ENCODE data around the gene PAN3. TPM values are rescaled to one million over a fixed set of nuclear protein-coding genes. Genes with fewer than 3 reads are reported as not detected.
"Not testable (repeated sequence)": the region's sequence is repeated elsewhere in the genome, so short reads cannot be mapped to it uniquely, and the experiment has no call there.

Gene PAN3
- total RNA-seq, 1 experiment from 2014 or later = 37.5 TPM

- H3K4me1 ChIP-seq = no peaks in the 10 kb centered on the region
- TF ChIP-seq CTCF (IDR thresholded peaks at IDR 0.05; ENCODE audit: insufficient read depth in 1 of 2, low read depth in 1 of 2, low read length in 1 of 2, severe bottlenecking in 1 of 2, unreplicated experiment in 1 of 2) = no peak
- ChIA-PET POLR2A (no interaction called here), CTCF (no interaction called here)
- H3K36me3 ChIP-seq (ENCODE audit: control insufficient read depth, insufficient read depth, low read length) = no peaks in the 10 kb centered on the region
- Mint-ChIP-seq H3K27me3 (ENCODE audit: insufficient read depth, unreplicated experiment) (peaks cover 33% of the 10 kb centered on the region), H3K27ac (ENCODE audit: unreplicated experiment) (no peak overlapping the region), H3K9me3 (ENCODE audit: unreplicated experiment) (no peaks in the 10 kb centered on the region), H3K4me3 (ENCODE audit: unreplicated experiment) (no peak overlapping the region), H3K4me1 (ENCODE audit: low read depth, unreplicated experiment) (no peaks in the 10 kb centered on the region), H3K36me3 (ENCODE audit: insufficient read depth, unreplicated experiment) (no peaks in the 10 kb centered on the region)
- no peak for DNase-seq
- BruUV-seq (replicated peaks) = no TSS peak
- H3K9me3 ChIP-seq = no peaks in the 10 kb centered on the region
- intact Hi-C loops (cut with micrococcal nuclease; ENCODE audit: unreplicated experiment) = no loop called here
- H3K4me3 ChIP-seq (ENCODE audit: low read depth, low read length) = no peak overlapping the region
- no peaks in the 10 kb centered on the region for H3K27me3 ChIP-seq (replicated peaks; ENCODE audit: control insufficient read depth, insufficient read depth, low read length)
Observed at GRCh38 chr13:28097503-28097902, 40.8 kb upstream of the PAN3 start.

GRCh38 chr13:28099396-28100149, 38.8 kb upstream of the PAN3 start:
- intact Hi-C loops (cut with micrococcal nuclease; ENCODE audit: unreplicated experiment) = no loop called here
- Histone ChIP-seq H3K4me1 (no peaks in the 10 kb centered on the region), H3K4me3 (ENCODE audit: low read depth, low read length) (peak overlapping the region; percentile 35), H3K36me3 (ENCODE audit: control insufficient read depth, insufficient read depth, low read length) (no peaks in the 10 kb centered on the region), H3K9me3 (no peaks in the 10 kb centered on the region), H3K27me3 (replicated peaks; ENCODE audit: control insufficient read depth, insufficient read depth, low read length) (no peaks in the 10 kb centered on the region)
- CTCF ChIA-PET = no interaction called here
- Mint-ChIP-seq H3K9me3 (ENCODE audit: unreplicated experiment) (no peaks in the 10 kb centered on the region), H3K4me3 (ENCODE audit: unreplicated experiment) (peak overlapping the region; percentile 74), H3K27ac (ENCODE audit: unreplicated experiment) (no peak overlapping the region), H3K36me3 (ENCODE audit: insufficient read depth, unreplicated experiment) (no peaks in the 10 kb centered on the region), H3K4me1 (ENCODE audit: low read depth, unreplicated experiment) (no peaks in the 10 kb centered on the region), H3K27me3 (ENCODE audit: insufficient read depth, unreplicated experiment) (peaks cover 28% of the 10 kb centered on the region)
- no peak for DNase-seq
- POLR2A ChIA-PET = no interaction called here
- no peak for TF ChIP-seq CTCF (IDR thresholded peaks at IDR 0.05; ENCODE audit: insufficient read depth in 1 of 2, low read depth in 1 of 2, low read length in 1 of 2, severe bottlenecking in 1 of 2, unreplicated experiment in 1 of 2)
- no TSS peak for BruUV-seq (replicated peaks)

- no TSS peak for BruUV-seq (replicated peaks)
- peak within 1 kb of the TSS; percentile 74 for H3K4me3 Mint-ChIP-seq (ENCODE audit: unreplicated experiment)
- Histone ChIP-seq H3K36me3 (ENCODE audit: control insufficient read depth, insufficient read depth, low read length) (no peaks in the 10 kb centered on the region), H3K9me3 (no peaks in the 10 kb centered on the region), H3K27me3 (replicated peaks; ENCODE audit: control insufficient read depth, insufficient read depth, low read length) (no peaks in the 10 kb centered on the region), H3K4me1 (no peaks in the 10 kb centered on the region), H3K4me3 (ENCODE audit: low read depth, low read length) (peak within 1 kb of the TSS; percentile 35)
- CTCF ChIA-PET = no interaction called here
- TF ChIP-seq CTCF (IDR thresholded peaks at IDR 0.05; ENCODE audit: insufficient read depth in 1 of 2, low read depth in 1 of 2, low read length in 1 of 2, severe bottlenecking in 1 of 2, unreplicated experiment in 1 of 2) = no peak
- intact Hi-C loops (cut with micrococcal nuclease; ENCODE audit: unreplicated experiment) = no loop called here
- no peaks in the 10 kb centered on the region for H3K4me1 Mint-ChIP-seq (ENCODE audit: low read depth, unreplicated experiment)
- no peak within 1 kb of the TSS for H3K27ac Mint-ChIP-seq (ENCODE audit: unreplicated experiment)
- H3K9me3 Mint-ChIP-seq (ENCODE audit: unreplicated experiment) = no peaks in the 10 kb centered on the region
- POLR2A ChIA-PET = no interaction called here
- H3K27me3 Mint-ChIP-seq (ENCODE audit: insufficient read depth, unreplicated experiment) = peaks cover 31% of the 10 kb centered on the region
- H3K36me3 Mint-ChIP-seq (ENCODE audit: insufficient read depth, unreplicated experiment) = no peaks in the 10 kb centered on the region
- DNase-seq = peak; percentile 51 to 57
Observed at GRCh38 chr13:28100150-28101121, 37.9 kb upstream of the PAN3 start, which contains the start of gene FLT3. TSS of gene FLT3 (minus strand) at chr13:28100576. CDS start at chr13:28100510, 66 bp downstream.

- H3K9me3 Mint-ChIP-seq (ENCODE audit: unreplicated experiment); CTCF ChIA-PET; H3K4me1 Mint-ChIP-seq (ENCODE audit: low read depth, unreplicated experiment); H3K36me3 Mint-ChIP-seq (ENCODE audit: insufficient read depth, unreplicated experiment); H3K4me1 ChIP-seq; H3K9me3 ChIP-seq; POLR2A ChIA-PET; H3K36me3 ChIP-seq (ENCODE audit: control insufficient read depth, insufficient read depth, low read length); intact Hi-C loops (cut with micrococcal nuclease; ENCODE audit: unreplicated experiment); H3K4me3 Mint-ChIP-seq (ENCODE audit: unreplicated experiment); H3K27ac Mint-ChIP-seq (ENCODE audit: unreplicated experiment); DNase-seq; H3K4me3 ChIP-seq (ENCODE audit: low read depth, low read length); H3K27me3 ChIP-seq (replicated peaks; ENCODE audit: control insufficient read depth, insufficient read depth, low read length); BruUV-seq (replicated peaks): not testable (repeated sequence)
- peaks cover 29% of the 10 kb centered on the region for H3K27me3 Mint-ChIP-seq (ENCODE audit: insufficient read depth, unreplicated experiment)
Observed at GRCh38 chr13:28101886-28102285, 36.5 kb upstream of the PAN3 start.
